SK-N-SH (cell line): ENCODE measurements around the gene SLCO6A1.
A peak's percentile ranks its signal among the peaks of the same experiment; 100 is the strongest.

Experiments
- EP300 ChIP-seq, 2 experiments: IDR thresholded peaks; 2 replicates each; pipeline versions ENCODE4 v1.4.0 to v1.6.1; 2012; ENCODE audit warnings: borderline replicate concordance in 1 of 2, low read depth in 1 of 2, low read length in 1 of 2
- EZH2phosphoT487 ChIP-seq: fragments of 200-600 bp; sonication (generic); IDR thresholded peaks from 2 replicates; pipeline ENCODE4 v1.6.1; 2017; ENCODE audit warnings: low read depth, mixed run types, mild to moderate bottlenecking, antibody characterized with exemption, moderate library complexity, borderline replicate concordance
- FOXM1 ChIP-seq: IDR thresholded peaks from 2 replicates; pipeline ENCODE4 v1.4.0; 2012; ENCODE audit warnings: low read depth, mild to moderate bottlenecking
- GABPA ChIP-seq: IDR thresholded peaks from 2 replicates; pipeline ENCODE4 v1.4.0; 2012; ENCODE audit warnings: low read depth, mild to moderate bottlenecking
- MAX ChIP-seq: IDR thresholded peaks from 2 replicates; pipeline ENCODE4 v1.4.0; 2012; ENCODE audit warnings: low read depth
- POLR2AphosphoS5 ChIP-seq: IDR thresholded peaks from 2 replicates; pipeline ENCODE4 v1.6.1; 2012; ENCODE audit warnings: low read depth, low read length
- TAF1 ChIP-seq: IDR thresholded peaks from 2 replicates; pipeline ENCODE4 v1.6.1; 2012; ENCODE audit warnings: low read depth, mild to moderate bottlenecking, low read length, moderate library complexity, borderline replicate concordance
- YY1 ChIP-seq: IDR thresholded peaks from 2 replicates; pipeline ENCODE4 v1.4.0; 2012; ENCODE audit warnings: low read depth, mild to moderate bottlenecking
- TF ChIP-seq, protein P1 (sequence below): IDR thresholded peaks from 2 replicates; pipeline ENCODE4 v1.6.1; 2012; ENCODE audit warnings: mild to moderate bottlenecking, low read depth, low read length, moderate library complexity
- TF ChIP-seq, protein P2 (sequence below): fragments of 200-600 bp; sonication (generic); IDR thresholded peaks from 2 replicates; pipeline ENCODE4 v1.6.1; 2017; ENCODE audit warnings: antibody characterized with exemption, mild to moderate bottlenecking, moderate library complexity

DNA sequence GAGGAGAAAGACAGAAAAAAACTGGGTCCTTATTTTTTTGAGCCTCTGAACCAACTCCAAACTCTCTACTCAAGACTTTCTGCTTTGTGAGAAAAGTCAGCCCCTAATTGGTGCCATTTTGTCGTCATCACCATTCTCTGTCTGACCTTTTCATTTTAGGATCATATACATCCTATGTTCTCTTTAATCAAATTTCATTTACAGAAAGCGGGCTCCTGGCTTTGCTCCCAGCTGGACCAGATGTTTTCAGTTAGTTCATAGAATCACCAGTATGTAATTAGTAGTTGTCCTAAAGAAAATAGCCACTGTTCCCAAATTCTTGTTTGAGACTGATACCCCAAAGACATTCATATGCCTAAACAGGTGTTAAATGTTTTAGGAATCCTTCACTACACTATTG lies 174.1 kb downstream of the SLCO6A1 start:
- TF ChIP-seq, protein P1, sequence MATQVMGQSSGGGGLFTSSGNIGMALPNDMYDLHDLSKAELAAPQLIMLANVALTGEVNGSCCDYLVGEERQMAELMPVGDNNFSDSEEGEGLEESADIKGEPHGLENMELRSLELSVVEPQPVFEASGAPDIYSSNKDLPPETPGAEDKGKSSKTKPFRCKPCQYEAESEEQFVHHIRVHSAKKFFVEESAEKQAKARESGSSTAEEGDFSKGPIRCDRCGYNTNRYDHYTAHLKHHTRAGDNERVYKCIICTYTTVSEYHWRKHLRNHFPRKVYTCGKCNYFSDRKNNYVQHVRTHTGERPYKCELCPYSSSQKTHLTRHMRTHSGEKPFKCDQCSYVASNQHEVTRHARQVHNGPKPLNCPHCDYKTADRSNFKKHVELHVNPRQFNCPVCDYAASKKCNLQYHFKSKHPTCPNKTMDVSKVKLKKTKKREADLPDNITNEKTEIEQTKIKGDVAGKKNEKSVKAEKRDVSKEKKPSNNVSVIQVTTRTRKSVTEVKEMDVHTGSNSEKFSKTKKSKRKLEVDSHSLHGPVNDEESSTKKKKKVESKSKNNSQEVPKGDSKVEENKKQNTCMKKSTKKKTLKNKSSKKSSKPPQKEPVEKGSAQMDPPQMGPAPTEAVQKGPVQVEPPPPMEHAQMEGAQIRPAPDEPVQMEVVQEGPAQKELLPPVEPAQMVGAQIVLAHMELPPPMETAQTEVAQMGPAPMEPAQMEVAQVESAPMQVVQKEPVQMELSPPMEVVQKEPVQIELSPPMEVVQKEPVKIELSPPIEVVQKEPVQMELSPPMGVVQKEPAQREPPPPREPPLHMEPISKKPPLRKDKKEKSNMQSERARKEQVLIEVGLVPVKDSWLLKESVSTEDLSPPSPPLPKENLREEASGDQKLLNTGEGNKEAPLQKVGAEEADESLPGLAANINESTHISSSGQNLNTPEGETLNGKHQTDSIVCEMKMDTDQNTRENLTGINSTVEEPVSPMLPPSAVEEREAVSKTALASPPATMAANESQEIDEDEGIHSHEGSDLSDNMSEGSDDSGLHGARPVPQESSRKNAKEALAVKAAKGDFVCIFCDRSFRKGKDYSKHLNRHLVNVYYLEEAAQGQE, result no peak
- TF ChIP-seq TAF1, result no peak
- TF ChIP-seq, protein P2, sequence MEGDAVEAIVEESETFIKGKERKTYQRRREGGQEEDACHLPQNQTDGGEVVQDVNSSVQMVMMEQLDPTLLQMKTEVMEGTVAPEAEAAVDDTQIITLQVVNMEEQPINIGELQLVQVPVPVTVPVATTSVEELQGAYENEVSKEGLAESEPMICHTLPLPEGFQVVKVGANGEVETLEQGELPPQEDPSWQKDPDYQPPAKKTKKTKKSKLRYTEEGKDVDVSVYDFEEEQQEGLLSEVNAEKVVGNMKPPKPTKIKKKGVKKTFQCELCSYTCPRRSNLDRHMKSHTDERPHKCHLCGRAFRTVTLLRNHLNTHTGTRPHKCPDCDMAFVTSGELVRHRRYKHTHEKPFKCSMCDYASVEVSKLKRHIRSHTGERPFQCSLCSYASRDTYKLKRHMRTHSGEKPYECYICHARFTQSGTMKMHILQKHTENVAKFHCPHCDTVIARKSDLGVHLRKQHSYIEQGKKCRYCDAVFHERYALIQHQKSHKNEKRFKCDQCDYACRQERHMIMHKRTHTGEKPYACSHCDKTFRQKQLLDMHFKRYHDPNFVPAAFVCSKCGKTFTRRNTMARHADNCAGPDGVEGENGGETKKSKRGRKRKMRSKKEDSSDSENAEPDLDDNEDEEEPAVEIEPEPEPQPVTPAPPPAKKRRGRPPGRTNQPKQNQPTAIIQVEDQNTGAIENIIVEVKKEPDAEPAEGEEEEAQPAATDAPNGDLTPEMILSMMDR, result no peak
- no peak for TF ChIP-seq FOXM1
- TF ChIP-seq EP300 (IDR thresholded peaks at IDR 0.05; ENCODE audit: borderline replicate concordance in 1 of 2, low read depth in 1 of 2, low read length in 1 of 2), result peak in 1 of 2 experiments; percentile 77; a peak in 2 of 4 replicates
- TF ChIP-seq POLR2AphosphoS5, result no peak
- no peak for TF ChIP-seq MAX
- no peak for TF ChIP-seq YY1
- TF ChIP-seq EZH2phosphoT487, result no peak
- TF ChIP-seq GABPA, result no peak
